T-helper 2 cell (primary cell): ENCODE data around the gene RIPOR3.
"Not testable (repeated sequence)": the region's sequence is repeated elsewhere in the genome, so short reads cannot be mapped to it uniquely, and the experiment has no call there.

Experiments used
- DNase-seq, 5 experiments: peaks; one replicate each; pipeline versions ENCODE4 v3.0.0 to v3.0.0-alpha.2; 2012 to 2022

RIPOR3 gene

GRCh38 chr20:50704514-50704913 lies 13.2 kb upstream of the RIPOR3 start:
- no peak for DNase-seq

GRCh38 chr20:50703651-50704438 lies 12.5 kb upstream of the RIPOR3 start:
- not testable (repeated sequence) for DNase-seq

DNA sequence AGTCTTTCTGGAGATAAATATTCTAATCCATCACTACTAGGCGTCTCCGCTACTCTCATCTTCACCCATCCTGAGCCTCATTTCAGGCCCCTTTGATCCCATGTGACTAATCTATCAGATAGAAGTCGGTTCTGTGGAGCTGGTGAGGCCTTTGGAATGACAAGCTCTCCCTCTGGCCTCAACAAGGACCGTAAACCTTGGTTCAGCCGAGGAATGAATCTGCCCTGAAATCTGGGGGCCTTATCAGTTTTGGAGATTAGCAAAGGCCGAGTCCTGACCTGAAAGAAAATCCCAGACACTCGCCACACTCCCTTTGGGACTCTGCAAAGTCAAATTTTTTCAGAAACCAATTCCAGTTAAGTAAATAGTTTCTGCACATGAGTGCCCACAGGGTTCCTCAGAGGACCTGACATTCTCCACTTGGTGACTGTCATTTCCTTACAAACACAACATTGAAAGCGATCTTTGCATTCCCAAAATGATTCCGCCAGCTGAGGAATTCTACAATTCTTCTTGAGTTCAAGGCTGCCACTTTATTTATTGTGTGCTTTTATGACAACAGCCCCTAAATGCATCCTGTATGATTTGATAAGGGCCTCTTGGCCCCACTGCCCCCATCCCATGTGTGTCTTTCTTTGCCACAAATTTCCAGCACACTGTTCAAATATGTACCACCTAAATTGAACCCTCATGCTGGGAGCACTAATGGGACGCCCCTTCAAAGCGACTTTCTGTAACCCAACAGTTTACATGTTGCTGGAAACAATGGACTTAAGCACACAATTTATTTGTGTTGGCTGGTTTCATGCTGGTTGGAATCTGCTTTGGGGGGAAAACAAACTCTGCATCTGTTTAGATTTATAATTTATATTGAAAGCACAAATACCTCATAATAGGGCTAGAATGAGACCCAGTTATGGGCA lies 10.0 kb upstream of the RIPOR3 start:
- DNase-seq = no peak

DNA sequence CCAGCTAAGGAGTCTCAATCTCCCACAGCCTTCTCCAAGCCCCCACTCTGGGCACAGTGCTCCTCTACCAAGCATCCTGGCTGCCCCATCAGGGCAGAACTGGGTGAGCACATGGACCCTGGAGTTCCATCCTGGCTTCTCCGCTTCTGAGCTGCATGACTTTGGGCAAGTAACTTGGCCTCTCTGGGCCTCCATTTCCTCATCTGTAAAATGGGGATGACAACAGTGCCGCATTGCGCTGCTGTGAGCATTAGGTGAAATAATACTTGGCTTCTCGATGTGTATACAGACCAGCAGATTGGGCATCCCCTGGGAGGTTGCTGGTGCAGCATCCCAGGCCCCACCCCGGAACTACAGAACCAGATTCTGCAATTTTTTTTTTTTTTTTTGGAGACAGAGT lies 8.3 kb upstream of the RIPOR3 start:
- no peak for DNase-seq

DNA sequence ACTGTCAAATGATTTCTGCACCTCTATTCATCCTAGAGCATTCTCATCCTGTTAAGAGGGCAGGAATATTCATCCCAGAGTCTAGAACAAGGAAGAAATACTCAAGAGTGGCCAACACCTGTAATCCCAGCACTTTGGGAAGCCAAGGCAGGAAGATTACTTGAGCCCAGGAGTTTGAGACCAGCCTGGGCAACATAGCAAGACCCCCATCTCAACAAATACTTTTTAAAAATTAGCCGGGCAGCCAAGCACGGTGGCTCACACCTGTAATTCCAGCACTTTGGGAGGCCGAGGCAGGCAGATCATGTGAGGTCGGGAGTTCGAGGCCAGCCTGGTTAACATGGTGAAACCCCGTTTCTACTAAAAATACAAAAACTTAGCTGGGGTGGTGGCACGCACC lies 6.9 kb upstream of the RIPOR3 start:
- DNase-seq = not testable (repeated sequence)

DNA sequence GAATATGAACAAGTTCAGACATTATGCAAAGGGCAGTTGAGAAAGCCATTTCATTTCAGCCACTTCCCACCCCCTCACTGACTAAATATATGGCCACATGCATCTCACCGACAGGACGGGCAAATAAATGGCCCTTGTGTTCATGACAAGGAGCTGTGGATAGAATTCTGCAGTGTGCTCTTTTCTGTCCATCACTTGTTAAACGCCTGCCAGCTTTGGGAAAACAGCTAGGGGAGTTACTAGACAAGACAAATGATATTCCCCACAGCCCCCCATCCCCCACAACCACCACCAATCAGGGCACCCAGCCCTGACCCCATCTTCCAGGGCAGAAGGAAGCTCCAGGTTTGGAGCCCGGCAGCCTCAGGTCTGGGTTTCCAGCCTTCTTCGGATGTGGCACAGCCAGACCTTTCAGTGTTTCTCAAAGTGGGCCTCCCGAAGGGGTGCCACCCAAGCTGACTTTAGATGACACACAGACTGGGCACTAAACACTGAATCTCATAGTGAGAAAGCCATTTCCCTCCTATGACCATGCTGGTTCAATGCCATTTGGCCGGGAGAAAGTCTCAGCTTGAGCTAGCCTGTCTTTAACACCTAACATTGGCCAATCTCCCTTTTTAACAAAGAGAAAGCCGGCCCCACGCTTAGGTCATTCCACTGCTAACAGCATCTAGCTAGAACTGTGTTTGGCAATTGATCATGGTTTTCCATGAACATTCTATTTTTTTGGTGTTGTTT lies 4.0 kb upstream of the RIPOR3 start:
- DNase-seq = no peak

DNA sequence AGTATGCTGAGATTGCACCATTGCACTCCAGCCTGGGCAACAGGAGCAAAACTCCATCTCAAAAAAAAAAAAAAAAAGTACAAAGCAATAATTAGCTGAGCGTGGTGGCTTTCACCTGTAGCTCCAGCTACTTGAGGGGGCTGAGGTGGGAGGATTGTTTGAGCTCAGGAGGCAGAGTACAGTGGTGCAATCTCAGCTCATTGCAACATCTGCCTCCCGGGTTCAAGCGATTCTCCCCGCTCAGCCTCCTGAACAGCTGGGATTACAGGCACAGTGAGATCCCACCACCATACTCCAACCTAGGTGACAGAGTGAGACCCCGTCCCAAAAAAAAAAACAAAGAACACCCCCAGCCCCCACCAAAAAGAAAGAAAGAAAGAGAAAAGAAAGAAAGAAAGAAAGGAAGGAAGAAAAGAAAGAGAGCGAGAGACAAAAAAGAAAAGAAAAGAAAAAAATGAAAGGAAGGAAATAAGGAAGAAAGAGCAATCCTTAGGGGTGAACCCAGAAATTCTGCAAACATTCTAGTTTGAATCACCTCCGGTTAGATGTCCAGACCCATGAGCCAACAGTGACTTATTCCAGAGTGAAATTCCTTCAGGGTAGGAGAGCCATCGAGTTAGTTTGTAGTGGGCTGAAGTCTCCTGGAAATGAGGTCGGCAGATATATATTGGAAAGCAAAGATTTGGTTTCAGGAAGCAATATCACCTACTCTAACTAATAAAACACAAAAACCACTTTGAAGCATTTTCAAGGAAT lies 3.2 kb upstream of the RIPOR3 start:
- no peak for DNase-seq

- DNase-seq = no peak
Observed at GRCh38 chr20:50693001-50693400, 1.7 kb upstream of the RIPOR3 start.

DNA sequence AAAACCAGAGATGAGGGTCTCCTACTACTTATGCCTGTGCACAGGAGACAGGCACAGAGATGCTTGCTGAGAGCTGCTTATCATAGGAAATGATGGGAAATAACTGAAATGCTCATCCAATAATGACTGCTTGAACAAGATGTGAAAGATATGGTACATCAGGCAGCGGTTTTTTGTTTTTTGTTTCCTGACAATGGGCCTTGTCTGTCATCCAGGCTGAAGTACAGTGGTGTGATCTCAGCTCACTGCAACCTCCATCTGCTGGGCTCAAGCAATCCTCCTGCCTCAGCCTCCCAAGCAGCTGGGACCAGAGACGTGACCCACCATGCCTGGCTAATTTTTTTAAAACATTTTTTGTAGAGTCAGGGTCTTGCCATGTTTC lies 1.2 kb upstream of the RIPOR3 start:
- no peak for DNase-seq

DNA sequence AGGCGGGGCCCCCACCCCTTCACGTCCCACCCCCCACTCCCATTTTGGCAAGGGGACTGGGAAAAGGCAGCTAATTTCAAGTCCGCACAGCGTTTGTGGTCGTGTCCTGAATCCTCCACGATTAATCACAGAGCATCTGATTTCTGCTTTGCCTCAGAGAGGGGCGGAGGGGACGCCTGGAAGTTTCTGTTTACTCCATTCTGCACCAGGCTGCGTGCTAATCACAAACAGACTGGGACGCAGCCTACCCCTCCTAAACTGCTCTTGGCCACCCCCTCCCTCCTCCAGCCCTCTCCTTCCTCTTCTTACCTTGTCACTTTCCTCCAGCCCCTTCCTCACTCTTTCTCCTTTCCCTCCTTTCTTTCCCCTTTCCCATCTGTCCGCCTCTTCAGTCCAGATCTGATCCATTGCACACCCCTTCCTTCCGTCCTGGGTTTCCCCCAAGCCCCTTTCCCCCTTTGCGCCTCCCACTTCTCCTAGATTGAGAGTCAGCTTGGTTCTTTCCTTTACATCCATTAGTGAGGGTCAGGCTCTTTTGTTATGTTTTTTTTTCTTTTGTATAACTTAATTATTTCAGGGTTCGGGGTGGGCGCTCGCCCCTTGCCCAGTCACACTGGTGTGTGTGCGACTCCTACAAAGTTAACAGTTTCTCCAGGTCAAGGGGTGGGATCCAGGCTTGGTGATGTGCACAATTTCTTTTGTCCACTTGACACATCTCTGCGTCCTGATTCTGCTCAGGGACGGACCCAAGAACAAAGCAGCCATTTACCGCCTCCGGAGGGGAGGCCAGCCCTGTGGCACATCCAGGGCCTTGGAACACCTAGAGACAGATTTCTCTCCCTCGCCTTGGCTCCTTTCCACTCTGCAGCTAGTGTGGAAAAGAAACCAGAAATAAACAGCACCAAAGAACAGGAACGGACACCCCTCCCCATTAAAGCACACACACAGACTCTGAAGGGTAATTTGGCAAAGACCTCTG lies 520 bp upstream of the RIPOR3 start:
- DNase-seq = no peak

DNA sequence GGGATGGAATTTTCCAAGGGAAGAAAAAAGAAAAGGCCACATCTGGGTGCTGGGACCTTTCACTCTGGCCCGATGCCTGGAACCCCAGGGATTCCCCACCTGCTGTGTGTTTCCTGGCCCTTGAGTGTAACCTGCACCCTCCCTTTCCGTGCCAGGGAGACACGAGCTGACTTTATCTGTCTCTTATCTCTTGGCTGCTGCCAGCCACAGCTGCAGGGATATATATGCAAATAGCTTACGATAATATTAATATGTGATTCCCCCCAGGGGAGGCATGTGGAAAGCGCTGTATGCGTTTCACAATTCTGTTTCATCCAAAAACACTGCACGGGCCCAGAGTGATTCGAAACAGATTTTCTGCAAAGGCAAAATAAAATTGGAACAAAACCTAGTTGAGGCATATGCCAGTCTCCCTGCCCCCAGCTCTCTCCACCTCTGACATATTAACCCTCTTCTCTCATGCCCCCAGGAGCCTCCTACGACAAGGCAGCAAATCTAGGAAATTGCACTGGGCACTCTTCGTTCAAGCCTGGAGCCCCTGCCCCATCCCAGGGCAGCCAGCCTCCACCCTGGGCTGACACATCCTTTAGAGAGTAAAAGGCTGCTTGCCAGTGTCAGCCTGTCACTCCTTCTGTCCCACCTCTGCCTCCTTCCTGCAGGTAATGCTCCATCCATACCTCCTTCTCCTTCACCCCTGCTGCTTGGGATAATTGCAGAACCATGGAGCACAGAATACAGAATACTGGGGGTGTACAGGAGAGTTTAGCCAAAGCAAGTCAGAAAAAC lies 1.3 kb downstream of the RIPOR3 start:
- no peak for DNase-seq

GRCh38 chr20:50688256-50688975 lies 2.9 kb downstream of the RIPOR3 start:
- no peak for DNase-seq

GRCh38 chr20:50686821-50687220 lies 4.5 kb downstream of the RIPOR3 start:
- no peak for DNase-seq

GRCh38 chr20:50683570-50683969 lies 7.8 kb downstream of the RIPOR3 start:
- DNase-seq = no peak

- DNase-seq = no peak
Observed at GRCh38 chr20:50682947-50683530, 8.3 kb downstream of the RIPOR3 start.

- DNase-seq = no peak
Observed at GRCh38 chr20:50682065-50682464, 9.3 kb downstream of the RIPOR3 start.

DNA sequence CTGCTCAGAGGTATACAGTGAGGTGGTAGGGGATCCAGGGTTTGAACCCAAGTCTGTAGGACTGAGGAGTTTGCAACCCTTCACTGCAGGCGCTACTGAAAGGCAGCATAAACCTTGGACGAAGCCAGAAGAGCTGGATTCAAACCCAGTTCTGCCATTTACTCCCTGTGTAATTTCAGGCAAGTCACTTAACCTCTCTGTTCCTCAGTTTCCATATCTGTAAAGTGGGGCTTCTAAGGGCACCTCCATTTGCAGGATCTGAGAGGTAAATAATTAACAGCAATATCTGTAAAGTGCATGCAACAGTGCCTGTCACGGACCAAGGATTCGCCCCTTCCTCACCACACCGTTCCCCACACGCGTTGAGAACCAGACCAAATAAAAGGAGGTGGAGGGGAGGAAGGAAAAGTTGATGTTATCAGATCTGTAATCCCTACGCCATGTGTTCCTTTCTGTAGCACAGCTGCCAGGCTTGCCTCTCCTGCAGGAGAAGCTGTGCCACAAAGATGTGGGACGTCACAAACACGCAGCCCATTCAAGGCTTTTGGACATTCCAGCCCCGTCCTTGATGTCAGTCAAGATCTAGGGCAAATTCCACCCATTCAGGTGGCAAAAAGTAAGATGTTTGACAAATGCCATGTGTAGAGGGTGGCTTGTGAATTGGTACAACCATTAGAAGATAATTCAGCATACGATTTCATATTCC lies 9.8 kb downstream of the RIPOR3 start:
- DNase-seq = no peak

DNA sequence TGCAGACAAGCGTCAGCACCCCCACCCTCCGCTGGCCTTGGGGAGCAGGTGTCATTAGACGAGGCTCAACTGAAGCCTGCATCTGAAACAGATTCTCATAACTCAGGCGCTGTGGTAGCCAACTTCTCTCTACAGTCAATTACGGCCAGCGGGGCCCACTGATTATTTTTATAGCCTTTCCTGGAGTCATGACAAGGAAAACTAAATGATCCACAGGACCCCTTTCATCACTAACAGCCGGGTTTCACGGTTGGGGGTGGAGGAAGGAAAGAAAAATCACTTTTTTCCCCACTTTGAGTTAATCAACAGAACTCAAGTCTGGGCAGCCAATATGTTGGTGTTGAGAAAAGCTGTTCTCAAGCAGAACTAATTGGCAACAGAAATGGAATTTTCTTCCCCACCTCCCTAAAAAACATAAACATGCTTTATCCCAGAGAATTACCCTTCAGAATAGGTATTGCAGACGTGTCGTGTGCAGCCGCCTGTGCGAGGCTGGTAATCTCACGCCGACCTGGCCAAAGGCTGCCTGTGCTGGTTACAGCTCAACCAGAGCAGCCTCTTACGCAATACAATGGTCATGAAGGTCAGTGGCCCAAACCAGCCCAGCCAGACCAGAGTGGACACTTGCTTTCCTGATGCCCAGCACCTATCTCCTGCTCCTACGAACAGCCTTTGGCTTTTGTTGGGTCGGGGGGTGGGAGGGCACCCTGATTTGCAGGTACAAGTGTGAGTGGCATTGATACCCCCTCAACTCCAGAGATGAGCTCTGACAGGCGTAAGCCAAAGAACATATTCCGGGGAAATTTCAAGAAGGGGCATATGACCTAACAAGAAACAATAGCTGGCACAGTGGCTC lies 11.0 kb downstream of the RIPOR3 start:
- no peak for DNase-seq
